Naive thymus-derived CD4-positive, alpha-beta T cell (primary cell): ENCODE data around the gene MYO19. TPM values are rescaled to one million over a fixed set of nuclear protein-coding genes. Genes with fewer than 3 reads are reported as not detected.

Experiments
- ATAC-seq: fragments of 150-1000 bp; cut with Tn5 transposase; 2 replicates; pipeline ENCODE4 v1.10.0; 2021; ENCODE audit warnings: mild to moderate bottlenecking, moderate library complexity
- CTCF ChIA-PET: fragments of 350-600 bp; sonication (Branson Sonifier 250); formaldehyde crosslinking; loops from one replicate; lab custom pipeline; 2021; ENCODE audit warnings: antibody characterized with exemption; lab: Charles Lee
- POLR2A ChIA-PET: fragments of 350-600 bp; sonication (Branson Sonifier 250); formaldehyde crosslinking; loops from one replicate; lab custom pipeline; 2021; ENCODE audit warnings: antibody characterized with exemption, inconsistent platforms; lab: Charles Lee
- DNase-seq, 9 donors: peaks; one replicate each; pipeline versions ENCODE4 v3.0.0 to v3.0.0-alpha.2; 2020 to 2022; ENCODE audit warnings: mixed read lengths in 1 of 9
- H3K27ac ChIP-seq: one replicate; pipeline ENCODE4 v1.7.0; 2013; ENCODE audit warnings: mild to moderate bottlenecking, low read depth, low read length, moderate library complexity
- H3K27me3 ChIP-seq, 2 donors: one replicate each; pipeline ENCODE4 v1.7.0; 2013; ENCODE audit warnings: low read length in 2 of 2, mild to moderate bottlenecking in 2 of 2, moderate library complexity in 2 of 2; ENCODE audit not compliant: control insufficient read depth in 2 of 2, insufficient read depth in 2 of 2
- H3K36me3 ChIP-seq, 3 experiments: 1 replicate in 2 of 3; 2 replicates in 1 of 3; pipeline ENCODE4 v1.7.0; 2013; ENCODE audit warnings: low read length in 3 of 3, mild to moderate bottlenecking in 3 of 3, moderate library complexity in 1 of 3; ENCODE audit not compliant: insufficient read depth in 3 of 3, control insufficient read depth in 2 of 3
- H3K4me1 ChIP-seq, 2 donors: one replicate each; pipeline ENCODE4 v1.7.0; 2013; ENCODE audit warnings: low read length in 2 of 2, mild to moderate bottlenecking in 2 of 2, moderate library complexity in 1 of 2; ENCODE audit not compliant: control insufficient read depth in 2 of 2, insufficient read depth in 2 of 2
- H3K4me3 ChIP-seq: 2 replicates; pipeline ENCODE4 v1.7.0; 2013; ENCODE audit warnings: mild to moderate bottlenecking, low read length
- H3K9me3 ChIP-seq, 3 experiments: 1 replicate in 2 of 3; 2 replicates in 1 of 3; pipeline ENCODE4 v1.7.0; 2013; ENCODE audit warnings: low read length in 3 of 3; ENCODE audit not compliant: control insufficient read depth in 2 of 3
- H3K27ac Mint-ChIP-seq, 9 donors: one replicate each; pipeline ENCODE4 v1.8.0; 2020 to 2022; ENCODE audit warnings: mixed read lengths in 9 of 9, mild to moderate bottlenecking in 8 of 9, moderate library complexity in 5 of 9, inconsistent platforms in 2 of 9
- H3K27me3 Mint-ChIP-seq, 5 donors: one replicate each; pipeline ENCODE4 v1.8.0; 2021 to 2022; ENCODE audit warnings: mixed read lengths in 5 of 5, mild to moderate bottlenecking in 1 of 5
- H3K36me3 Mint-ChIP-seq, 5 donors: one replicate each; pipeline ENCODE4 v1.8.0; 2020 to 2022; ENCODE audit warnings: mixed read lengths in 5 of 5, mild to moderate bottlenecking in 3 of 5, inconsistent platforms in 1 of 5
- H3K4me1 Mint-ChIP-seq, 7 donors: one replicate each; pipeline ENCODE4 v1.8.0; 2020 to 2022; ENCODE audit warnings: mixed read lengths in 7 of 7, mild to moderate bottlenecking in 3 of 7, inconsistent platforms in 1 of 7
- H3K4me3 Mint-ChIP-seq, 10 donors: one replicate each; pipeline ENCODE4 v1.8.0; 2020 to 2022; ENCODE audit warnings: mild to moderate bottlenecking in 10 of 10, mixed read lengths in 10 of 10, moderate library complexity in 6 of 10, inconsistent platforms in 2 of 10
- H3K9me3 Mint-ChIP-seq, 11 donors: one replicate each; pipeline ENCODE4 v1.8.0; 2020 to 2022; ENCODE audit warnings: mixed read lengths in 11 of 11, mild to moderate bottlenecking in 4 of 11, inconsistent platforms in 1 of 11, moderate library complexity in 1 of 11
- intact Hi-C, 2 donors: fragments of 100-400 bp; cut with micrococcal nuclease; formaldehyde crosslinking; loops; one replicate each; pipeline ENCODE4 v1.15.1; 2023
- polyA plus RNA-seq, 2 donors: library from polyadenylated mRNA; unstranded; fragments of 300-500 nt; fragmentation: Illumina TruSeq; gene quantifications; one replicate each; pipeline ENCODE4 v1.2.3, GENCODE V29; 2021
- total RNA-seq, 6 experiments: library from RNA in 5 of 6; stranded (reverse) in 5 of 6; gene quantifications; 1 replicate in 5 of 6; 2 replicates in 1 of 6; pipeline ENCODE4 v1.2.3 and lab custom pipeline; 2021 to 2026

Gene MYO19
- total and polyA plus RNA-seq, 7 experiments from 2014 or later, result 4.9 to 114 (median 67.9) TPM

- H3K4me3 Mint-ChIP-seq, result no peak overlapping the region
- ATAC-seq, result no peak
- H3K9me3 Mint-ChIP-seq, result no peaks in the 10 kb centered on the region
- H3K4me1 Mint-ChIP-seq, result peaks cover 0 to 6% (median 3%) of the 10 kb centered on the region in 7 donors
- Histone ChIP-seq H3K36me3 (peaks cover 0 to 58% (median 0%) of the 10 kb centered on the region in 3 experiments), H3K9me3 (no peaks in the 10 kb centered on the region), H3K4me1 (no peaks in the 10 kb centered on the region), H3K4me3 (no peak overlapping the region), H3K27ac (no peak overlapping the region), H3K27me3 (no peaks in the 10 kb centered on the region)
- H3K27me3 Mint-ChIP-seq, result no peaks in the 10 kb centered on the region
- H3K36me3 Mint-ChIP-seq, result peaks cover 0 to 16% (median 10%) of the 10 kb centered on the region in 5 donors
- POLR2A ChIA-PET, result no interaction called here
- peak overlapping the region in 8 of 9 donors; percentile 45 to 86 (median 60) for H3K27ac Mint-ChIP-seq
- intact Hi-C loops, result no loop called here
- DNase-seq, result no peak
- CTCF ChIA-PET, result interaction anchor here (1.4 kb wide), 1 partner anchor 100 kb away, joined by 3 read pairs; no protein-coding TSS in a partner anchor
These were observed 32.7 kb downstream of the MYO19 start for GRCh38 chr17:36501963-36502362.

DNA sequence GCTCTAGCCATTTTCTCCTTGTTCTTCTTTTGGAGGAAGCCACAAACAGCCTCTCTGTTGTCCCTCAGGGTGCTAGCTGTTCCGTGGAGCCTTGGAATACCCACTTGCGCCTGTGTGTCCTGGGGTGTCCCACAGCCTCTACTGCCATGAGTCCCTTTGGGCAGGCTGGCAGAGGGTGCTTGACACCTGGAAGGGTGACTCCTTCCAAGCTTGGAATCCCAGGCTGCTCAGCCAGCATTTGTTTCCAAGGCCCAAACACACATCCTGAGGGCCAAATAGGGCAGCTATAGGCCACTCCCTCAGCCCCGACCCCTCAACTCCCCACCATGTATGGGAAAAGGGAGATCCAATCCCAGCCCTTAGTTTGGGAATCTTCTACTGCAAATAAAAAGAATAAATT, 33.3 kb downstream of the MYO19 start:
- H3K4me3 Mint-ChIP-seq, result no peak overlapping the region
- ATAC-seq (no peak), DNase-seq (no peak)
- H3K36me3 ChIP-seq, result peaks cover 0 to 58% (median 0%) of the 10 kb centered on the region in 3 experiments
- POLR2A ChIA-PET, result no interaction called here
- no peak overlapping the region for H3K27ac ChIP-seq
- intact Hi-C loops, result no loop called here
- peaks cover 0 to 15% (median 10%) of the 10 kb centered on the region in 5 donors for H3K36me3 Mint-ChIP-seq
- H3K4me1 Mint-ChIP-seq, result peaks cover 0 to 6% (median 3%) of the 10 kb centered on the region in 7 donors
- no peaks in the 10 kb centered on the region for H3K27me3 Mint-ChIP-seq
- no peaks in the 10 kb centered on the region for H3K9me3 ChIP-seq
- H3K9me3 Mint-ChIP-seq, result no peaks in the 10 kb centered on the region
- H3K4me3 ChIP-seq, result no peak overlapping the region
- H3K27ac Mint-ChIP-seq, result peak overlapping the region in 3 of 9 donors; percentile 48 to 86 (median 51)
- H3K4me1 ChIP-seq, result no peaks in the 10 kb centered on the region
- CTCF ChIA-PET, result interaction anchor here (1.4 kb wide), 1 partner anchor 101 kb away, joined by 3 read pairs; no protein-coding TSS in a partner anchor
- H3K27me3 ChIP-seq, result no peaks in the 10 kb centered on the region

- ChIA-PET CTCF (interaction anchor here (1.4 kb wide), 1 partner anchor 101 kb away, joined by 3 read pairs; no protein-coding TSS in a partner anchor), POLR2A (no interaction called here)
- H3K4me3 Mint-ChIP-seq, result no peak overlapping the region
- peaks cover 0 to 18% (median 12%) of the 10 kb centered on the region in 5 donors for H3K36me3 Mint-ChIP-seq
- Histone ChIP-seq H3K27ac (no peak overlapping the region), H3K4me3 (no peak overlapping the region), H3K9me3 (no peaks in the 10 kb centered on the region), H3K27me3 (no peaks in the 10 kb centered on the region), H3K4me1 (no peaks in the 10 kb centered on the region), H3K36me3 (peaks cover 0 to 59% (median 0%) of the 10 kb centered on the region in 3 experiments)
- ATAC-seq (no peak), DNase-seq (no peak)
- H3K9me3 Mint-ChIP-seq, result no peaks in the 10 kb centered on the region
- intact Hi-C loops, result no loop called here
- peak overlapping the region in 1 of 9 donors; percentile 12 for H3K27ac Mint-ChIP-seq
- H3K4me1 Mint-ChIP-seq, result peaks cover 0 to 6% (median 3%) of the 10 kb centered on the region in 7 donors
- H3K27me3 Mint-ChIP-seq, result no peaks in the 10 kb centered on the region
These were observed 33.9 kb downstream of the MYO19 start for GRCh38 chr17:36500745-36501225.

- no peaks in the 10 kb centered on the region for H3K27me3 ChIP-seq
- H3K4me1 ChIP-seq, result no peaks in the 10 kb centered on the region
- Mint-ChIP-seq H3K27ac (peak overlapping the region in 3 of 9 donors; percentile 10 to 26 (median 17)), H3K4me1 (peaks cover 0 to 7% (median 4%) of the 10 kb centered on the region in 7 donors), H3K4me3 (no peak overlapping the region), H3K9me3 (no peaks in the 10 kb centered on the region), H3K36me3 (peaks cover 6 to 22% (median 8%) of the 10 kb centered on the region in 5 donors), H3K27me3 (no peaks in the 10 kb centered on the region)
- ATAC-seq, result no peak
- intact Hi-C loops, result no loop called here
- no peak overlapping the region for H3K27ac ChIP-seq
- ChIA-PET CTCF (no interaction called here), POLR2A (interaction anchor here (0.6 to 1.1 kb wide), 2 partner anchors 11 to 37 kb away, joined by 3 to 4 read pairs; partner anchors contain the start of gene PIGW)
- no peak overlapping the region for H3K4me3 ChIP-seq
- H3K36me3 ChIP-seq, result peaks cover under 1 to 64% (median under 1%) of the 10 kb centered on the region in 3 experiments
- no peak for DNase-seq
- H3K9me3 ChIP-seq, result no peaks in the 10 kb centered on the region
These were observed 35.9 kb downstream of the MYO19 start for GRCh38 chr17:36498560-36499300.

DNA sequence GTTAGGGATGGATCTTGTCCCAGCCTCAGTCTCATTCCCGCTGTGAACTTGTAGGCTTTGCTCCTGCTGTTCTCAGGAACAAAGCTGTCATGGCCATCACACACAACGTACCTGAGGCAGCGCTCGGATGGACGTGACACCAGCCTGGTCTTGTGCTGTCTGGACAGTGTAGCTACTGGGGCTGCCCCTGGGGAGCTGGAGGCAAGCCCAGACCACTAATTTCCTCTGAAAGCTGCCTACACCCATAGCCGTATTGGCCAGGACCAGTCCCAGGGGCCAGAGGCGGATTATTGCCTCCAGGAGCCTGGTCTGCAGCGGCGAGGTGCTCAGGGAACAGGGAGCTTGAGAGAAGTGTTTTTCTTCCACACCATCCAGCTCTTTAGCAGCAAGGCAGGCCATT, 36.5 kb downstream of the MYO19 start:
- Mint-ChIP-seq H3K4me3 (no peak overlapping the region), H3K9me3 (no peaks in the 10 kb centered on the region), H3K27ac (no peak overlapping the region), H3K36me3 (peaks cover 6 to 22% (median 8%) of the 10 kb centered on the region in 5 donors), H3K27me3 (no peaks in the 10 kb centered on the region), H3K4me1 (peaks cover 0 to 6% (median 4%) of the 10 kb centered on the region in 7 donors)
- ChIA-PET POLR2A (interaction anchor here (0.6 to 1.1 kb wide), 2 partner anchors 12 to 37 kb away, joined by 3 to 4 read pairs; partner anchors contain the start of gene PIGW), CTCF (no interaction called here)
- H3K4me3 ChIP-seq, result no peak overlapping the region
- no peaks in the 10 kb centered on the region for H3K4me1 ChIP-seq
- H3K9me3 ChIP-seq, result no peaks in the 10 kb centered on the region
- H3K36me3 ChIP-seq, result peaks cover 6 to 68% (median 6%) of the 10 kb centered on the region in 3 experiments
- no peaks in the 10 kb centered on the region for H3K27me3 ChIP-seq
- no peak overlapping the region for H3K27ac ChIP-seq
- ATAC-seq (no peak), DNase-seq (no peak)
- intact Hi-C loops, result no loop called here

- Histone ChIP-seq H3K27me3 (no peaks in the 10 kb centered on the region), H3K4me3 (no peak overlapping the region), H3K36me3 (peaks cover 10 to 83% (median 21%) of the 10 kb centered on the region in 3 experiments), H3K27ac (no peak overlapping the region), H3K4me1 (no peaks in the 10 kb centered on the region), H3K9me3 (no peaks in the 10 kb centered on the region)
- Mint-ChIP-seq H3K9me3 (no peaks in the 10 kb centered on the region), H3K27me3 (no peaks in the 10 kb centered on the region), H3K36me3 (peaks cover 5 to 35% (median 9%) of the 10 kb centered on the region in 5 donors), H3K27ac (peak overlapping the region in 1 of 9 donors; percentile 25), H3K4me3 (no peak overlapping the region), H3K4me1 (peaks cover 6 to 18% (median 14%) of the 10 kb centered on the region in 7 donors)
- CTCF ChIA-PET, result no interaction called here
- POLR2A ChIA-PET, result no interaction called here
- ATAC-seq (no peak), DNase-seq (no peak)
- intact Hi-C loops, result no loop called here
These were observed 38.5 kb downstream of the MYO19 start for GRCh38 chr17:36496018-36496789.
